ENCODE data around the gene ADAP1. TPM values are rescaled to one million over a fixed set of nuclear protein-coding genes. Genes with fewer than 3 reads are reported as not detected.

Gene ADAP1
- total RNA-seq, 1 experiment from 2014 or later: 34.0 TPM

DNA sequence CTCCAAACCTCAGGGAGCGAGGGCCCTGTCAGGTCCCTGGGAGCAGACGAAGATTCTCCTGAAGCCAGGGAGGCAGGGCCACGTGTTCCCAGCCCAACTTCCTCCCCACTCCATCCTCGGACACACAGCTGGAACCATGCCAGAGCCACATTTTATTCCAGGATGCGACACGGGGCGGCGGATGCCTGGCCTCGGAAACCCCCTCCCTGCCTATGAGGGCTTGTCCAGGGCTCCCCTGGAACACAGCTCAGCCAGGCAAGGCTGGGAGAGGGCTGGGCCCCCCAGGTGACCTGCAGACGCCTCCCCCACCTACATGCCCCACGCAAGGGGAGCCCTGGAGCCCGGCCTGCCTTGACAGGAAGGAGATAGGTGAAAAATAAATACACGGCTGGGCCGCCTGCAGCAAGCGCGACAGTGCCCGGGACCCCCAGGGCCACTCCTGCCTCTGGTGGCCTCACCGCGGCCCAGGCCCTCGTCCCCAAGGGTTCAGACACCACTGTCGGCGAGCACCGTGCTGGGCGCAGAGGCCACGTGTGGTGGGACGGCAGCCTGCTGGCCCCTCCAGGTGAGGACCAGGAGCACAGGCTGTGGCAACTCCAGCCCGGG is 56.6 kb downstream of the ADAP1 start:
- Histone ChIP-seq H3K9ac (ENCODE audit: low read length) (no peak overlapping the region), H3K27me3 (ENCODE audit: insufficient read depth, low read length) (no peaks in the 10 kb centered on the region), H4K20me1 (ENCODE audit: insufficient read depth) (no peaks in the 10 kb centered on the region), H3K79me2 (ENCODE audit: insufficient read depth, low read length) (no peaks in the 10 kb centered on the region), H3K27ac (ENCODE audit: low read depth, low read length) (no peak overlapping the region), H3K4me3 (replicated peaks in 1 of 2; ENCODE audit: low read depth in 1 of 2, low read length in 2 of 2) (no peak overlapping the region), H2AFZ (ENCODE audit: low read depth, low read length, poor library complexity, severe bottlenecking) (no peak overlapping the region), H3K9me3 (ENCODE audit: control insufficient read depth in 1 of 2, insufficient read depth in 1 of 2, low read depth in 1 of 2, low read length in 2 of 2) (no peaks in the 10 kb centered on the region), H3K36me3 (ENCODE audit: control insufficient read depth in 1 of 2, insufficient read depth in 2 of 2, low read length in 2 of 2) (peaks cover 6 to 15% of the 10 kb centered on the region in 2 experiments; a peak in 3 of 4 replicates), H3K4me1 (ENCODE audit: control insufficient read depth in 1 of 2, insufficient read depth in 2 of 2, low read length in 2 of 2) (peaks cover 7 to 9% of the 10 kb centered on the region in 2 experiments), H3K4me2 (ENCODE audit: low read length) (no peak overlapping the region), H3K9me2 (ENCODE audit: insufficient read depth) (no peaks in the 10 kb centered on the region)
- ATAC-seq (no peak), DNase-seq (ENCODE audit: low read depth, low spot score) (no peak)
- POLR2A ChIA-PET: no interaction called here
- RAD21 ChIA-PET (ENCODE audit: low non-redundant PET in 1 of 2, low total read pairs in 2 of 2, uncharacterized antibody in 2 of 2, unreplicated experiment in 2 of 2): no interaction called here
- BruUV-seq (replicated peaks): no TSS peak
- CTCF ChIA-PET: no interaction called here
- TF ChIP-seq EZH2phosphoT487 (IDR thresholded peaks at IDR 0.05; ENCODE audit: borderline replicate concordance) (no peak), CBX3 (IDR thresholded peaks at IDR 0.05; ENCODE audit: low read depth) (no peak), POLR2A (IDR thresholded peaks at IDR 0.05; ENCODE audit: borderline replicate concordance, extremely low read depth, insufficient read depth, insufficient read length) (no peak), JUND (IDR thresholded peaks at IDR 0.05) (no peak), ZBTB33 (IDR thresholded peaks at IDR 0.05; ENCODE audit: extremely low read depth, insufficient replicate concordance, low read length) (no peak), ZFX (IDR thresholded peaks at IDR 0.05) (no peak), CEBPB (IDR thresholded peaks at IDR 0.05; ENCODE audit: low read depth) (no peak), SP1 (IDR thresholded peaks at IDR 0.05; ENCODE audit: low read depth) (no peak), TCF7L2 (IDR thresholded peaks at IDR 0.05; ENCODE audit: borderline replicate concordance, extremely low read depth, insufficient read depth, insufficient read length) (no peak)
- TF ChIP-seq, protein P1, sequence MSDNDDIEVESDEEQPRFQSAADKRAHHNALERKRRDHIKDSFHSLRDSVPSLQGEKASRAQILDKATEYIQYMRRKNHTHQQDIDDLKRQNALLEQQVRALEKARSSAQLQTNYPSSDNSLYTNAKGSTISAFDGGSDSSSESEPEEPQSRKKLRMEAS (IDR thresholded peaks at IDR 0.05): no peak
- intact Hi-C loops (cut with micrococcal nuclease): no loop called here
